Activated naive CD4-positive, alpha-beta T cell (primary cell): ENCODE data around the gene UBE2D4.
"Not testable (repeated sequence)": the region's sequence is repeated elsewhere in the genome, so short reads cannot be mapped to it uniquely, and the experiment has no call there.

Experiments used
- DNase-seq, 4 experiments: peaks; one replicate each; lab custom pipeline; 2025; lab: John Stamatoyannopoulos, UW

UBE2D4 gene

DNA sequence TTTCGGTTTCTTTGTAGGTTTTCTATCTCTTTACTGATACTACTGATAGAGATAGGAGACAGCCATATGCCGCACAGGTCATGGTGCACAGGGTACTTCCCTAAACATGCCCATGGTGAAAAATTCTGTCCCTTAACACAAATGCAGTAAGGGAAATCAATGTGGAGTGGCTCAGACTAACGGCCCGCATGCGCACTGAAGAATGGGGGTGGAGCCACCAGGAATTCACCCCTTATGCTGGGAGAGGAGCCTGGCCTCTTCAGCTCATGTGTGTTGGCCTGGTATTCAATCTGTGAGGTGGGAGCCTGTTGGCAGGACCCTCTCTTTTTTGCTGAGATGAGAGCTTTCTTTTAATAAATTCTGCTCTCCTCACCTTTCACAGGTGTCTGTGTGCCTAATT lies 11.4 kb upstream of the UBE2D4 start:
- DNase-seq = no peak

DNA sequence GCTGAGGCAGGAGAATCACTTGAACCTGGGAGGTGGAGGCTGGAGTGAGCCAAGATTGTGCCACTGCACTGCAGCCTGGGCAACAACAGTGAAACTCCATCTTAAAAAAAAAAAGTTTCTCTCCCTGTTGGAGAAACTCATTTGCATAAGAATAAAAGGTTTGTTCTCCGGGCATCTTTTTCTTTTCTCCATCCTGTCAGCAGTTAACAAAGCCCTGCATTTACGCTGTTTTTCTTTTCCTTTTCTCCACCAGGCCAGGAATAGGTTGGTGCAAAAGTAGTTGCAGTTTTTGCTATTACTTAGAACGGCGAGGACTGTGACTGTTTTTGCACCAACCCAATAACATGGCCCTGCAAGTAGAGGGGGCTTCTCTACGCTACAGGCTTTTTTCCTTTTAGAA lies 10.3 kb upstream of the UBE2D4 start:
- no peak for DNase-seq

DNA sequence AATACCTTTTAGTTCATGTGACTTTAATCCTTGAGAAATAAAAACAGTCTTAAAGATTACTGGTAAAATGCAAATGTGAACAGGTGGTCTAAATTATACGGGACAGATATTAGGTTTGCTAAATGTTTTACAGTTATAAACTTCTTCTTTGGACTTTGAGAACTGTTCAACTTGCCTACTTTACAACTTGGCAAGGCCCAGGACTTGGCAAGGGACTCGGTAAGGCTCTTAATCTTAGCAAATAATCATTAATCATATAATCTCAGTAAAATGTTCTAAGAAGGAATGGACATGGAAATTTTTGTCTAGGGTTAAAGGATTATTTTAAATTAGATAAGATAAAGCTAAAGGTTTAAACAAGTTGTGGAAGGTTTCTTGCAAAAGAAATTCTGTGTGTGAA lies 4.8 kb upstream of the UBE2D4 start:
- no peak for DNase-seq

DNA sequence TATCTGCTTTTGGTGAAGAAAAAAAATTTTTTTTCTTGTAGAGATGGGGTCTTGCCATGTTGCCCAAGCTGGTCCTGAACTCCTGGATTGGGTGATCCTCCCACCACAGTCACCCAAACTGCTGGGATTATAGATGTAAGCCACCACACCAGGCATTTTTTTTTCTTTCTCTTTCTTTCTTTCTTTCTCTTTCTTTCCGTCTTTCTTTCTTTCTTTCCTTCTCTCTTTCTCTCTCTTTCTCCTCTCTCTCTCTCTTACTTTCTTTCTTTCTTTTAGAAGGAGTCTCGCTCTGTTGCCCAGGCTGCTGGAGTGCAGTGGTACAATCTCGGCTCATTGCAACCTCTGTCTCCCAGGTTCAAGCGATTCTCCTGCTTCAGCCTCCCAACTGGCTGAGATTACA lies 3.5 kb upstream of the UBE2D4 start:
- DNase-seq = no peak

DNA sequence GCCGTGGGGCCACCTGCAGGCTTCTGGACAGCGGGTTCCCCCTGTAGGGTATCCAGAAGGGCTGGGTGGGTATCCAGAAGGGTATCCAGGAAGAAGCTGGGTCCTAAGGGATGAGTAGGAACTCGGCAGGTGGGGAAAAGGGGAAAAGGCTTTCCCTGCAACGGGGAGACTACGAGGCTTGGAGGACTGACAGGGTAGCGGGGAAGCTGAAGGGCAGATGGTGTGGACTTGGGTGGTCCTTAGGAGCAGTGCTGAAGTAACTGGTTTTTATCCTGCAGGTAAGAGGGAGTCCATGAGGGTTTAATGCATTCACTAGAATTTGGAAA lies 525 bp downstream of the UBE2D4 start:
- DNase-seq = no peak

DNA sequence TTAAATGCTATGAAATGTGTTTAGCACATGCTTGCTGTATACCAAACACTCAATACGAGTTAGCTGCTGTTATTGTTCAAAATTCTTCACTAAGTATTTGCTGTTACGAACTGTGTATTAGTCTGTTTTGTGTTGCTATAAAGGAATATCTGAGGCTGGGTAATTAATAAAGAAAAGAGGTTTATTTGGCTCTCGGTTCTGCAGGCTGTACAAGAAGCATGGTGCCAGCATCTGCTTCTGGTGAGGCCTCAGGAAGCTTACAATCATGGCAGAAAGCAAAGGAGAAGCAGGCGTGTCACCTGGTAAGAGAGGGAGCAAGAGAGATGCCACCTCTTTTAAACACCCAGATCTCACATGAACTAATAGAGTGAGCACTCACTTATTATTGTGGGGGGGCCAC lies 1.6 kb downstream of the UBE2D4 start:
- DNase-seq = no peak

DNA sequence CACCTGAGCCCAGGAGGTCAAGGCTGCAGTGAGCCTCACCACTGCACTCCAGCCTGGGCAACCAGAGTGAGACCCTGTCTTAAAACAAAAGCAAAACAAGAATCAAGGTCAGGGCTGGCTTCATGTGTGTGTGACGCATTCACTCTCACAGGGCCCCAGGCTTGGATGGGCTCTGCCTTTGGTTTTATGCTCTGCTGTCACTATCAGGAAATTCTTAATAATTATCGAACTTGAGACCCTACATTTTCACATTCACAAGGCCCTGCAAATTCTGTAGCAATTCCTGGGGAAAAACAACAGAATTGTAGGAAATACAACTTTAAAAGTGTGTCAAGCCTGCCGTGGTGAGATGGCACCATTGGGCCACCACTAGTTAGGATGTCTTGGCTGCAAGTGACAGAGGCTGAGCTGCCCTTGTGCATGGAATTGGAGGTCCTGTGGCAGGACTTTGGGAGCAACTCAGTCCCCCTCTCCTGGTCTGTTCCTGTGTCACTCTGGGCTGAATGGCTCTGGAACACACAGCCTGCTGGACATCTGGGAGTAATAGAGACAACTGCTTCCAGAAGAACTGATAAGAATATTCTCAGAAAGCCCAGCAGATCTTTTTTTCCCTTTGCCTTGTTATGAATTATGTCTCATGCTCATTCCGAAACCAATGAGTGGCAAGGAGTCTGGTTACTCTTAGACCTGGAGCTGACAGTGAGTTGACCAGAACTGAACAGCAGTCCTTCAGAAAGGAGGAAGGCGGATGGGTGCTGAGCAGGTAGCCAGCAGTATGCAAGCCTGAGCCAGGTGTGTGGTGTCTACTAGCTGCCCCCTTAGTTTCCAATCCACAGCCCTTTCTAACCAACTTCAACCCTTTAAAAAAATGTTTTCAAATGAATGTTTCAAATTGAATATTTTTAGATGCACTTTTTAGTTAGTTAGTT lies 3.6 kb downstream of the UBE2D4 start:
- DNase-seq = no peak

DNA sequence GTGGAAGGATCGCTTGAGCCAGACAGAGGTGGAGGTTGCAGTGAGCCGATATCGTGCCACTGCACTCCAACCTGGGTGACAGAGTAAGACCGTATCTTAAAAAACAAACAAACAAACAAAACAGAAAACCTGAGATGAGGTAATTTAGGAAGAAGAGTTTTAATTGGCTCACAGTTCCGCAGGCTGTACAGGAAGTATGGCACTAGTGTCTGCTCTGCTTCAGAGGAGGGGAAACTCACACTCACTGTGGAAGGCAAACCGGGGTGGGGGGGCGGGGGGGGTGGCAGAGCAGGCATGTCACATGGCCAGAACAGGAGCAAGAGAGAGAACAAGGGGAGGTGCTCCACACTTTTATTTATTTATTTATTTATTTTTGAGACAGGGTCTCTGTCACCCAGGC lies 5.1 kb downstream of the UBE2D4 start:
- DNase-seq = peak in 1 of 4 experiments; percentile 15

DNA sequence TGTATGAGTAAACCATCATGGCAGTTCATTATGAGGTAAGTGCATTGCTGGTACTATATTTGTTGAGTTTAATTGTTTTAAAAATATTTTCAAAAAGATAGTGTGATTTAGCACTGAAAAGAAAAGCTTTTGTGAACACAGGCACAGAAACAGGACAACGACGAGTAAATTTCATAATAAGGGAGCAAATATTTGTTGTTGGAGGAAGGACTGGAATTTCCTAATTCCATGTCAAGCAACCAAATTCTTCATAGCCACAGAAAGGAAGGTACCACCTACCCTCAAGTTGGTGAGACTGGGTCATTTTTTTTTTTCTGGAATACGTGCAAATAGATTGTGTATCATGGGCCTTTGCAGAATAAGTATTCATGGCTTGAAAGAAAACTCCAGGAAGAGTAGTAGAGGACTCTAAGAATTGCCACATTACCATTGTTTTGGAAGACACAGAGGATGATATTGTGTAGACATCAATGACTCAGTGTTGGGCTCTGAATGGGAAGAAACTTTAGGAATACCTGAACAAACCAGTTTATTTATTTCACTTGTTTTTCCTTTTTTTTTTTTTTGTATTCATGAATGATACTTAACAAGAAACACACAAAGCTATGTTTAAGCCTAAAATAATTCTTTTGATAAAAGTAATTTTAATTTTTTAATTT lies 7.8 kb downstream of the UBE2D4 start:
- no peak for DNase-seq

DNA sequence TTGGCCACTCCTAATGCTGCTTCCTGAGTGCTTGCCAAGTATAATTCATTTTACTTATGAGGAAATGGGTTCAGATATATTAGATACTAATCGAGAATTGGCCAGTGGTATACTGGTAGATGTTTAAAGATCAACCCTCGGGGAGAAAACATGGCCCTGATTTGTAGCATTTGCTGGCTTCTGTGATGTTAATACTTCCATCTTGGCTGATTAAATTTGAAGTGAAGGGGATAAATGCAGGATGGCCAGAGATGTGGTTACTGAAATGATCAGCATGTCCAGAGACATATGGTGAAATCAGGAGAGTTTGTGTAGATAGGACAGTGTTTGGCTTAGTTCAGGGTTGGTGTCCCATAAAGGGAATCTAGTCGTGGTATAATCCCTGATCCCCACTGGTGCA lies 11.2 kb downstream of the UBE2D4 start:
- DNase-seq = no peak

DNA sequence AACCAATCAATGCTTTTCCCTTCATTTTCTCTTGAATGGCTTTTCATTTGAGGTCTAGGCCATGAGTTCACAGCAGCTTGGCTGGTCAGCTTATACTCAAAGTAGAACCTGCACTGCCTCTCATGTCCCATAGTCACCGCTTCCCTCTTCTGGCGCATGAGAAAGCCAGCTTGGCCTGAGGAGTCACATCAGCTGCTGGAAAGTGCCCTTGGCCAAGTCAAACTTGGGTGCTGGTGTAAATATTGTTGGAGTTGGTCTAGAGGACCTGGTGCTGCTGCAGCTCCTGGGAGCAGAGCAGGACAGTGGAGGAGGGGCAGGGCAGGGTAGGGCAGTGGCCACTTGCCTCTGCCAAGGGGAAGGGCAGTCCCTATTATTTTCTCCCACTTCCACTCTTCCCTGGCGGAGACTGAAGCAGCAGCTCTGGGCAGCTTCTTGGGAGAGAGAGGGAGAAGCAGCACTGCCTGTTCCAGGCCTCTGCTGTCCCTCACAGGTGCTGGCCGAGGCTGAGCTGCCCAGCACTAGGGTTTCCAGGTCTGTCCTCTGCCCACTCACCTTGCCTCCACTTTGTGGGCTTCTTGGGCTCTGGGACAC lies 12.8 kb downstream of the UBE2D4 start:
- no peak for DNase-seq

DNA sequence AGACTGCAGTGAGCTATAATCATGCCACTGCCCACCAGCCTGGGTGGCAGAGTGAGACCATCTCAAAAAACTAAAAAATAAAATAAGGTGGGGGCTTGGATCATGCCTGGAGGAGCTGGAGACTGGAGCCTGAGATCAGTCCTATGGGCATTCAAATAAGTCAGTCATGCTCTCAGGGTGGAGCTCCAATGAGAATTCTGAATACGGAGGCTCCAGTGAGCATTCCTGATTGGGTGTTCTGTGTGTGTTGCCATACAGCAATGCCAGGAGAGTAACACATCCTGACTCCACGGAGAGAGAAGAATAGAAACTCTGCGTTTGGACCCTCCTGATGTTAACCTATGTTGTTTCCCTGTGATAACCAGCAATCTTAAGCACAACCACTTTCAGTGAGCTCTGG lies 16.0 kb downstream of the UBE2D4 start:
- DNase-seq = no peak

DNA sequence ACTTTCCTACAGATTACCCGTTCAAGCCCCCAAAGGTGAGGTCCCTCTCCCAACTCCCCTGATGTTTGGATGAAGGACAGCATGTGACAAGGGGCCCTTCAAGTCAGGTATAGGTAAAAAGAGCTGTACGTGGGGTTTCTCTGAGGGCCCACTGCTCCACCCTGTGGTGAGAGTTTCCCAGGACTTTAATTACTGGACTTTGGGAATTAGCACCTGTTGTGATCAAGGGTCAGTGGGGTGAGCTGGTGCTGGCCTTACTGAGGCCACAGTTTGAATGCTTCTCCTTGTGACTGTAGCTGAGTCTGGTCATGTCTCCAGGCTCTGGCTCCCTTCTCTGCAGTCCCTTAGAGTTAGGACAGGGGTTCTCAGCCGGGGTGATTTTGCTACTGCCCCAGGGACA lies 16.8 kb downstream of the UBE2D4 start:
- no peak for DNase-seq

DNA sequence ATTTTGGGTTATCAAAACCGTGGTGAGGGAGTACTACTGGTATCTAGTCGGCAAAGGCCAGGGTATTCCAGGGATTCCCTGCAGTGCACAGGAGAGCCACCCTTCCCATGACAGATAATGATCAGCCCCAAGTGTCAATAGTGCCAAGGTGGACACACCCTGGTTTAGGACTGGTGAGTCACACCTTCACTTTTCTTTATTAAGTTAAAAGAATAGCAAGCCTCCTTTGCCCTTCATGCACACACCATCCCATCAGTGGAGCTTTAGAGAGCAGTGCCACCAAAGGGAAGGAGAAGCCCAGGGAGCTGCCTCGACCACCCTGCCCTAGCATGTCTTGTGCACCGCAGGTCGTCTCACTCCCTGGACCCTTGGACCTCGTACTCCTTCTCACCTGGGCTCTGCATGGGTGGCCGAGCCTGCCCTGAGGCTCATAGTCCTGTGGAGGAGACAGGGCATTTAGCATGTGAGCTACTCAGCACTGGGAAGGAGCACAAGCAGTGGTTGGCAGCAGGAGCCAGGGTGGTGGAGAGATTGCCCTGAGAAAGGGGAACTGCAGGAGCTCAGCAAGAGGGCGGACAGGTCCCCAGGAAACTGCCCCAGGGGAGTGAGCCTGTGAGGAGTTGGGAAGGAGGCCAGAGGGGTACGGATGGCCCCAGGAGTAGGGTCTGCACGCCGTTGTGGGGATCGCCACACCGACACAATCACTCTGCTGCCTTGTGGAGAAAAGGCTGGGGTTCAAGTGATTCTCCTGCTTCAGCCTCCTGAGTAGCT lies 17.4 kb downstream of the UBE2D4 start:
- DNase-seq = no peak

DNA sequence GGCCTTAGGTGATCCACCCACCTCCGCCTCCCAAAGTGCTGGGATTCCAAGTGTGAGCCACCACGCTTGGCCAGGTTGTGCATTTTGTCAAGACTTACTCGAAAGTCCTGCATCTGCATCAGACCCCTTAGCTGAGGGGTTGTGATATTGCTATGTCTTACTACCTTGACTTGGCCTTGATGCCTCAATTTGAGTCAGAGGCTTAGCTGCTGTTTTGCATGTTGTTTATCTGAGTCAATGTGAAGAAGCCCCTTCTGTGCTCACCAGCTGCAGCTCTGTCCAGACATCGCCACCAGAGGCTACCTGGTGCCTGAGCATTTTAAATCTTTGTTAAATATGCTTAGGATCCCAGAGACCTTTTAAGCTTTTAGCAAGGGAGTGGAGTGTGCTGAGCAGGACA lies 18.1 kb downstream of the UBE2D4 start:
- no peak for DNase-seq

DNA sequence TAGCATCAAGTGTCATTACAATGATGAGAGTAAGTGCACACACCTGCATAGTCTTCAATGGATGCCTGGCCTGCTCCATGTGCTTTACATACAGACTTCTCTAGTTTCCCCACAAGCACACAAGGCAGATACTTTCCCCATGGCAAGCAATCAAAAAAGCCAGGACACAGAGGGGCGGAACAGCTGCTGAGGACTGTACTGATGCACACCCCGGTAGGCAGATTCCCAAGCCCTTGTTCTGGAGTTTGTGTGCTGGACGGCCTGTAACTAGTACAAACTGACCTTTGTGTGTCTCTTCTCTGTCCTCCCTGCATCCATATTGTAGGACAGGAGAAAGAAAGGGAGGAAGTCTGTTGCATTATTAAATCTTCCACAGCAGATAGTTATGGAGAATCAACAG lies 25.8 kb downstream of the UBE2D4 start:
- DNase-seq = no peak

DNA sequence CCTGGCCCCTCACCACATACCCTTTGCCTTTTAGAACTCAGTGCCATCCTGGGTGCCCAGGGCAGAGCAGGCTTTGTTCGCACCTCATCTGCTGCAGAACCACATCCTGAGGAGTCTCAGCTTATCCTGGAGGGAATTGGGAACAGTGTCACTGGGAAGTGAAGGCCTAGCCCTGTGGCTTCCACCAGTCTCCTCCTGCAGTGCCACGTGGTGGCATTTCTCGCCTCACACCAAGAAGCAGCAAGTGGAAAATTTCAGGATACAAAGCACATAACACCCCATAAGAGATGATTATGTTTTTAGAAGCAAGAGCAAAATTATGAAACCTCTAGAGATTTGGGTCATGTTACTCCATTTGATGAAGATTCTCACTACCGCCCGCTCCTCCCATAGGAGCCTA lies 26.8 kb downstream of the UBE2D4 start:
- no peak for DNase-seq

DNA sequence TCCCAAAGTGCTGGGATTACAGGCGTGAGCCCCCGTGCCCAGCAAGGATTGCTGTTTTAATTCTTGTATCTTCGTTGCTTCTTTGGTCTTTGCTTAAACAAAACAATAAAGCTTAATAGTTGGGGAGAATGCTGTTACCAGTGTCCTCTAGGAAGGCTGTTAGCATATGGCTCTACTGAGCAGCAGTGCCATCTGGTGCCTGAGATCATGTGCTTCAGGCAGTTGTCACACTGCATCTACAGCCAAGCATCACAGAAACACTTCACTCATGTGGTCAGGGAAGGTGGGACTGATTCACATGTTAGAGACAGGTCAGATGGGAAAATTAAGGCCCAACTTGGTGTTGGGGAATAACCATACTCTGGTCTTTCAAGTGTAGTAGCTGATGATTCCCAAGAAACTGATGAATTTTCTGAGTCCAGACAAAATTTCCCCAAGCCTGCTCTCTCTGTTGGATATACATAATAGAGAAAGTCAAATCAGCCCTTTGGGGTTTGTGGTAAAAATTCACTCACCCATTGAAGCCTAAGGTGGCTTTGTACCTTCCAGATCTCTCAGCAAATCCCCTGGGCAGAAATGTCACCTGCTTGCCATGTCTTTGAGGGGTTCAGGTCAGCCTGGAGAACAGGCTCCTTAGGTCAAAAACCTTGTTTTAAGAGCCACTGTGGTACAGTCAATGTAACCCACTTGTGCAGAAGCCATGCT lies 28.4 kb downstream of the UBE2D4 start:
- DNase-seq = no peak

DNA sequence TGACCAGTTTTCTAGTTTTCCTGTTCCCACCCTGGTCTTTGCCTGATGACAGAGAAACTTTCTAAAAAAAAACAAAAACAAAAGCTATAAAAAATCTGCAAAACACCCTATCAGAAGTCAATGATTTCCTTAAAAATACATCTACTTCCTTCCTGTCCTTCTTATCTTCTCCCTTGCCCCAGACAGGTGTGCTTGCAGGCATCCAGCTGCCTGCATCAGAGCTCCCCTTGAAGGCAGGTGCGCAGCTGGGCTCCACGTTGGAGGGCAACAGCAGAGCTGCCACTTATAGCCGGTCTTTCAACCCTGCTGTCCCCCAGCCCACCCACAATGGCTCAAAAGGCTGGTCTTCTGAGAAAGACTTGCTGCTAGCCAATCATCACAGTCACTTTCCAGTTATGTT lies 29.8 kb downstream of the UBE2D4 start:
- DNase-seq = no peak

DNA sequence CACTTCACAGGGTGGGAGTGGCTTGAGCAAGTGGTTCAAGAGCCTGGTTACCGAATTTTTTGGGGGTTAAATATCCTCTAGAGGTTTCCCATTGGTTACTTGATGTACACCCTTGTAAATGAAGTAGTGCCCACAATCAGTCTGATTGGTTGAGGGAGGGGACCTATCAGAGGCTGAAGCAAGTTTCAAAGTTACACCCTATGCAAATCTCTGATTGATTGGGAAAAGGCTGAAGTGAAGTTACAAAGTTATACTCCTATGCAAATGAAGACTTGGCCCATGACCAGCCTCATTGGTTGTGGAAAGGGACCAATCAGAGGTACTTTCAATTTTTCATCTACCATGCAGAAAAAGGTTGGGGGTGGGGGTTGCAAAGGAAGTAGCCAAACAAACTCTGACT lies 34.7 kb downstream of the UBE2D4 start:
- DNase-seq = no peak

DNA sequence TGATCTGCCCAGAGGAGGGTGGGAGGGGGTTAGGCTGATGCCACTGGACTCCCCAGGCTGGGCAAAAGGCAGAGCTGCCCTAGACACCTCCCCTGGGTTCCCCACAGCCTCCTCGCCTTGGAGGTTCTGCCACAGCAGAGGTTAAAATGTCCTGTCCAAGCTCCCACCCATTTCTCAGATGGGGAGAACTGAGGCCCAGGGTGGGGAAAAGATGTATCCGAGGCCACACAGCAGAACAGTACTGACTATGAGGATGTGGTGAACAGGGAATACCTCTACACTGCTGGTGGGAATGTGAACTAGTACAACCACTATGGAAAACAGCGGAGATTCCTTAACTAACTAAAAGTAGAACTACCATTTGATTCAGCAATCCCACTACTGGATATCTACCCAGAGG lies 40.2 kb downstream of the UBE2D4 start:
- DNase-seq = not testable (repeated sequence)
